Middle frontal gyrus (tissue), 1 donor: ENCODE measurements around the gene CTNNA2.
"Not testable (repeated sequence)": the region's sequence is repeated elsewhere in the genome, so short reads cannot be mapped to it uniquely, and the experiment has no call there.

ENCODE experiments used
- DNase-seq: peaks from one replicate; pipeline ENCODE4 v3.0.0-alpha.2; 2015; ENCODE audit warnings: low spot score; ENCODE audit errors: extremely low spot score

CTNNA2 gene

GRCh38 chr2:80187156-80187555, 674.3 kb downstream of the CTNNA2 start:
- DNase-seq, result no peak

DNA sequence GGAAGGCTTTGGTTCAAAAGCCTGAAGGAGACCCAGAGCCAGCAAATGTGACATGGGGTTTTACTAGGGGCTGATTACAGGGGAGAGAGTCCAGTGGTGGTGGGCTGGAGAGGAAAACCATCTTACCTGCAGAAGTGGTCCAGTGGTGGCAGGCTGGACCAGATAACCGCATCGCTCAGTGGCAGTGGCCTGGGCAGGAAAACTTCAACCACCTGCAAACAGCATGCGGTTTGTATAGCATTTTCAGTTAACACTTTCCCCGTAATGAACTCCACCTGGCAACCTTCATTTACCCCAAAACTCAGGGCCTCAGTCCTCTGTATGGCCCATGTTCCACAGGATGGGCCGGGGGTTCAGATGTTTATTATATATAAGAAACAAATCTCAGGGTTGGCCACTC, 677.3 kb downstream of the CTNNA2 start:
- no peak for DNase-seq

GRCh38 chr2:80193566-80193965, 680.7 kb downstream of the CTNNA2 start:
- DNase-seq, result no peak

DNA sequence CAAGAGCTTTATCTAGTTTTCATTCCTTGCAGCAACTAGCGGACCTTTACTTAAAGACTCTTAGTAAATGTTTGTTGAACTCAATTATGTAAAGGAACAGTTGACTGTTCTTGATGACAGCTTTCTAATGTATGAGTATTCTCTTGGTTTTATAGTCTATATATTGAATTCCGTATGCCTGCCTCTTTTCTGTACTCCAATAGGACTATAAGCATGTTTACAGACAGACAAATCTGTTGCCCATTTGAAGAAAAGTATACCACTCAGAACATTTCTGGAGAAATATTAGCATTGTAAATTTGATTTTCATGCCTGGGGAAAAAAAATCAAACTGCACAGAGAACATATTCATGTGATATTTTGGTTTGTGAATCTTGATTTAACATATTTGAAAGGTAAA, 682.2 kb downstream of the CTNNA2 start:
- no peak for DNase-seq

GRCh38 chr2:80198042-80198441, 685.2 kb downstream of the CTNNA2 start:
- no peak for DNase-seq

DNA sequence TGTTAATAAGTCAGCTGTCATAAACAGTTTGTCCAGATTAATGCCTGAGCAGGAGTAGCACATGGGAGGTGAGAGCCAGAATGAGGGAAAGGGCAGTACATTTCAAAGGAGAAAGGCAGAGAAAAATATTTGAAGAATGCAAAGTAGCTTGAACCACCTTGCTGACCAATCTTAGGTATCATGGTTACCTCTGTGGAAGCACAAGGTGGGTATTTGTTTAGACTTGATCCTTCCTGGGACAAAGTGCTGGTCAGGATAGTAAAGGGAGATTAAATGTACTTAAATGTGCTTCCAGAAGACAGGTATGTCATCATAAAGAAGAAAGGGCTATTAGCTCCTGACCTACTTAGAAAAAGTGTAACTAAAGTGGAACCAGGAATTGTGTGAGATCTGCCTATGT, 686.7 kb downstream of the CTNNA2 start:
- no peak for DNase-seq

- not testable (repeated sequence) for DNase-seq
These were observed 691.1 kb downstream of the CTNNA2 start for GRCh38 chr2:80203929-80204328.

- DNase-seq, result no peak
These were observed 692.6 kb downstream of the CTNNA2 start for GRCh38 chr2:80205498-80205897.

GRCh38 chr2:80209458-80209857, 696.6 kb downstream of the CTNNA2 start:
- no peak for DNase-seq

DNA sequence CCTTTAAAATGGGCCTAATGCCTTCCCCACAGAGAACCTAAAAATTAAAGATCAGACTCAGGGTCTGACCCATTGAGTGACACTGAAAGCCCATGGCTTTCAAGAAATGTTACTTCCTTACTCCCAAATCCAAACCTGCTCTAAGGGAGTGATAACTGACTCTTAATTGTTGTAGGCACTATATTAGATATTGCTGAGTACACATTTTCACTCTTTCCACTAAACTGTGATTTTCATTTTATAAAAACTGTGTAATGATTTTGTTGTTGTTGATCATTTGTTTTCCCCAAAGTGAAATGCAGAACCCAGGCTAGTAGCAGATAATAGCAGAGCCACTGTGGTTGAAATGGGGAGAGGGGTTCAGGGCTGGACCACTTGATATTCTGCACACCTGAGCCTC, 704.6 kb downstream of the CTNNA2 start:
- DNase-seq, result no peak

GRCh38 chr2:80222644-80223043, 709.8 kb downstream of the CTNNA2 start:
- no peak for DNase-seq

- DNase-seq, result no peak
These were observed 718.6 kb downstream of the CTNNA2 start for GRCh38 chr2:80231421-80231820.

DNA sequence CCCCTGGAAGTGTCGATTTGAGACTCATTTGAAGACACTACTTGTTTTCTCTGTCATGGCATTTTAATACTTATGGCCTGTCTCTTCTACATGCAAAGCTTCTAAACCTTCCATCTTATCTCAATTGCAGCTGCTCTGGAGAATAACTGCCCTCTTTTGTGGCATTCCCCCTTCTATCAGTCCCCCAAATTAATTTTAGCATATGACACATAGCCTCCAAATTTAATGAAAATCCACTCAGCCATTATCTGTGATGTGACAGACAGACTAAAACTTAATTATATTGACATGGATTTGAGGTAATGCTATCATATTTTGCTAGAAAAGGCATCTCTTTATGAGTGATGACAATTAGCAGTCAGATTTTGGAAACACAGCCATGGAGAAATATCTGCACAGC, 720.5 kb downstream of the CTNNA2 start:
- no peak for DNase-seq

DNA sequence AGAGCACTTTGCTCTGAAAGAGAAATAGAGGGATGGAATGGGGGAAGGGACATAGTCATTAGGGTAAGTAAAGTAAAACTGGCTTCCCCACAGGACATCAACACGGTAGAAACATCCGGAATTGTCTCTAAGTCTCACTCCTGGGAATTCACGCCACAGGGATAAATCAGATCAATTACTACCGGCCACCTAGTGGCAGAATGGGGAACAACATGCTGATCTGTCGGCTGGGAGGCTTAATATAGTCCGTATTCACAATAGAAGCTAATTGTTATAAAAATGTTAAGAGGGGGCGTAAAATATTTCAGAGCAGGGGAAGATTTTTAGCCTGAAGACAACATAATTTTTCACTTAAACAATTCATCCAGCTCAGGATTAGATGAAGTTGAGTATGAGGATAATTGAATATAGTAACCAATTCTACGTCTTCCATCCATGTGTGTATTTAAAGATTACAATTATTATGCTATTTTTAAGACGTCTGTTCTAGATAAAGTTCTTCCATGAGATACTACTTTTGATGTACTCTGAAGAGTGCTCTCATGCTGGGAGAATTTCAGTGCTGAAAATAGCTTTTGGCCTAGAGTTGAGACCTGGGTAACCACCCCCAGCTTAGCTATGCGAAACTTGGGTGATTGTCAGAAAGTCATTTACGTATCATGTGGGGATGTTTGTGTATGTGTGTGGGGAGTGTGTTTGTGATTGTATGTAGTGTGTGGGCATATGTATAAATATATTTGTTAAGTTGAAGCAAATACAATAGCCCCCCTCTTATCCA, 726.0 kb downstream of the CTNNA2 start:
- no peak for DNase-seq

DNA sequence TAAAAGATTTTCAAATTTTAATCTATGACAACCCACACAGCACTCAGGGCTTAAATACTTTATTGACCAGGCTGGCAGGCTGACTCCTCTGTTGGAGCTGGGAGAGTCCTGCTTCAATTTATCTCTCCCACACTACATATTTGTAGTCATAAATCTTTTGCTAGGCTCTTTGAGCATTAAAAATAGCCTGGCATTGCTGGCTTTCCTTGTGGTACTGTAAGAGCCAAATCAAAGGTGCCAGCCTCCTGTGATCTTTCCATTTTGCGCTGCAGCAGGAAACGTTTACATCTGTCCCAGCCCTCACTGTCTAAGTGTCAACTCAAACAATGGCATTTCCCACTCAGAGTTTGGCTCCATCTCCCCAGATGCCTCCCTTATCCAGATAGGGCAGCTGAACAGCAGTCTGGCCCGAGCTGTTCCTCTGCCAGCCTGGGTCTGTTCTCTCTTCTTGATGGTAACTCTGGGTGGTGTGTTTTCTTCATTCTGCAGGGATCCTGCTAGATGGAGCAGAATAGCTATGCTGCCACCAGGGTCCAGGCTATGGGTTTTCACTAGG, 729.6 kb downstream of the CTNNA2 start:
- DNase-seq, result no peak

DNA sequence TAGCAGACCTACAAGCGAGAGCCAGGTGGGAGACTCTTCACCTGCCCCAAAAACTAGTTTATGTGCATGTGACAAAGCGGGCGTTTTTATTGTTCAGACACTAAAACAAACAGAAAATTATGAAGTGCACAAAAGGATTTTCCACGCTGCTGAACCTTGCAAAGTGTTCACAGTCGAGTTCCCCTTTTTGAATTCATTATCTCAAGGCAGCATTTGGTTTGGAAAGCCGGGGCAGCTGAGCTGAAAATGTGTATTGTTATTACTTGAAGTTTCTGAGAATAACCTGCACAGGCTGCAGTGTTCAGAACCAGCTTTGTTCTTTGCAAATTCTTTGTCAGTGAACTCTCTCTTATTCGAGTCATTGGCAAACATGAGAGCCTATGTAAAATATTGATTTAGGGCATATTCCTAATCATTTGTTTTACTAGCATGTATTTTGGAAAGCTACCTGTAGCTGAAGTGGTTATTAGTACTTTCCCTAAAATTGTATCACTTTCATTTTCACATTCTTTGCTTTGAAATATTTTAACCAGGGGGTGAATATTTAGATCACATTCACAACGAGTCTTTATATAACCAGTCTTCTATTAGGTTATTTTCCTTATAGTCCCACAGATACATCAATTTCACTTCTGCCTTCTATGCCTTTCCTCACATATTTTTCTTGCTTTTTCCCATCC, 732.2 kb downstream of the CTNNA2 start:
- no peak for DNase-seq

GRCh38 chr2:80246534-80246933, 733.7 kb downstream of the CTNNA2 start:
- no peak for DNase-seq

- no peak for DNase-seq
These were observed 734.5 kb downstream of the CTNNA2 start for GRCh38 chr2:80247339-80247738.

DNA sequence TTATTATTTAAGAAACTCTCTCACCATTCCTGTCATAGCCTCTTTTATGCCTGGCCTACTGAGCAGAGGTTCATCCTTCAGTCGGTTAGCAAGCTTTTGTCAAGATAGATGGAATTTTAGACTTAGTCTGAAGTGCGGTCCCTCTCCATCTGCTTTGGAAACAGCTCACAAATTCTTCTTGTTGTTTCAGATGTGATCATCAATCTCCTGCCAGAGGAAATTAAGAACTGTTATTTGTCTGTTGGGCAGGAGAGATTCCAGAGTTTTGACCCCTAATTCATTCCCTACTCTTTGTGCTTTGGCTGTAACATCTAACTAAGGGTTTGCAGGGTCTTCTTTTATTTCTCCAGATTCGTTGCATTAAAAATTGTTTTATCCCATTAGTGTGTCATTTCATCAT, 735.3 kb downstream of the CTNNA2 start:
- no peak for DNase-seq

GRCh38 chr2:80252294-80252986, 739.6 kb downstream of the CTNNA2 start:
- no peak for DNase-seq

GRCh38 chr2:80255918-80256781, 743.3 kb downstream of the CTNNA2 start:
- no peak for DNase-seq
